GM18499 (cell line): ENCODE data around the gene NPEPPS.

Experiments used
- ATAC-seq: cut with Tn5 transposase; IDR thresholded peaks from one replicate; pipeline ENCODE4 v1.9.1; 2021; ENCODE audit warnings: moderate number of reproducible peaks; ENCODE audit not compliant: insufficient read depth, unreplicated experiment

The NPEPPS gene

DNA sequence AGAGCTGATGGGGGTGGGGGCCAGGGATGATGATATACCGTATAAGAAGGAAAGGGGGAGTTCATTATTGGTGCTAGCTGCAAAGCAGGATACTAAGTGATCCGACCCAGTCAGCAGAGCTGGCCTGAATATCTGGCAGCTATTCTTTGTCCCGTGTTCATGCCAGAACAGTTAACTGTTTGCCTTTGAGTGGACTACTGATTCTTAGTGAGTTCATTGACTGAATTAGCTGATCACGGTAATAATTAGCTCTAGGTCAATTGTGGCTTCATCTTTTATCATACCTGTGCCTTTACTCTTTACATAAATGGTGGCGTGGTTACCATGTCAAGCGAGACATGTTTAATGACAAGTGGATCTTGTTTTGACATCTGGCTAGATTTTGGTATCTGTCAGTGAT lies 124.1 kb downstream of the NPEPPS start:
- no peak for ATAC-seq

DNA sequence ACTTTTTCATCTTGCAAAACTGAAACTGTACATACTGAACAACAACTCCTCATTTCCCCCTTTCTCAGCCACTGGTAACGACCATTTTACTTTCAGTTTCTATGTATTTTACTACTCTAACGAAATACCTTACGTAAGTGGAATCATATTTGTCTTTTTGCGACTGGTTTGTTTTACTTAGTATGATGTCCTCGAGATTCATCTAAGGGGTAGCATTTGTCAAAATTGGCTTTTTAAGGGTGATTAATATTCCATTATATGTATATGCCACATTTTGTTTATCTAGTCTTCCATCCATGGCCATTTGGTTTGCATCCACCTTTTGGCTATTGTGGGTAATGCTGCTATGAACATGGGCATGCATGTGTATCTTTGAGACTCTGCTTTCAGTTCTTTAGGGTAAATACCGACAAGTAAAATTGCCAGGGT lies 129.2 kb downstream of the NPEPPS start:
- ATAC-seq: no peak

DNA sequence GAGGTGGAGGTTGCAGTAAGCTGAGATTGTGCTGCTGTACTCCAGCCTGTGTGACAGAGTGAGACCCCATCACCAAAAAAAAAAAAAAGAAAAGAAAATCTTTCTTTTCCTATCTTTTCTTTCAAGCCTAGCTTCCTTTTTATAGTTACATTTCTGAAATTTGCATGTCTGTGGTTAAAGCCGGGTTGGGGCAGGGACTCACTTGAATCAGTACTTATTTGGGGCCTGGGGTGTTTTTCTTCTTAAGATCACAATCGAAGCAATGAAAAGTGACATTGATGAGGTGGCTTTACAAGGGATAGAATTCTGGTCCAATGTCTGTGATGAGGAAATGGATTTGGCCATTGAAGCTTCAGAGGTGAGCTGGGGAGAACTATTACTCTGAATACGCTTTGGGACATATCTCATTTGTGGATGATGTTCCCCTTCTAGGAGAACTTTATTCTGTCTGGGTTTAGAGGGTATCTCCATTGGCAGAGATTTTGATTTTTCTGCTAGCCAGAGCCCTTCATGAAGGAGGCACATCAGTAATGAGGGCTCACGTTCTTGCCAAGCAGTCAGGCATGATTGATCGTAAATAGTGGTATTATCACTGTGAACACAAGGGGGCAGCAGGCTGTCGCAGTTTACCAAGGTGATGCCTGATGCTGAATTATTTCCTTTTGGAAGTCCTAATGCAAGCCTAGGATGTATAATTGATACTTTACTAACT lies 133.2 kb downstream of the NPEPPS start:
- no peak for ATAC-seq

DNA sequence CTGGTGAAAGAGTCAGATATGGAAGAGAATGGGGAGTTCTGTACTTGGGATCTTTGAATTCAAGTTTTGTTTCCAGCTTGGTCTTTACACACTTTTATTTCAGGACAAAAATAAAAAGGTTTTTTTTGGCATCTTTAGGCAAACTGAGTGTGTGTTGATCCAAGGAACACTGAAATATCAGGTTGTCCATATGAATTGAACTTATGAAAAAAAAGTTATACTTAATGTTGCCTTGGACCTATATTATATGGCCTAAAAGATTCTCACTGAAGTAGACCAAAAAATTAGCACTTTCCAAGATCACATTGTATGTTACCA lies 133.7 kb downstream of the NPEPPS start:
- ATAC-seq: no peak

DNA sequence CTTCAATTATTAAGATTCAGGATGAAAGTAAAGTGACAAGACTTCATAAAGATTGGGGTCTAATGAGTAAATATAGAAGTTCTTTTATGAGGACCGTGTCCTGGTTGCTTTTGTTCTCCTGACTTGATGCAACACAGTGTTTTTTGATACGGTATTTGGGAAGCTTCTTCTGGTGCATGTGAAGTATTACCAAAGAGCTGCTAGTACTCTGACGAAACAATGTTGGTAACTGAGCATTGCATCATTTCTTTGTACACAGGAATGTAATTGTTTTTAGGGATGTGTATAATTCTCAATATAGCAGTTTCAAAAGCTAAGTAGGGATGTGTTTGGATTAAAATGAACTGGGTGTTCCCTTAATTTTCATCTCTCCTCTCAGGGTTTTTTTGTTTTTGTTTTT lies 134.7 kb downstream of the NPEPPS start:
- no peak for ATAC-seq

DNA sequence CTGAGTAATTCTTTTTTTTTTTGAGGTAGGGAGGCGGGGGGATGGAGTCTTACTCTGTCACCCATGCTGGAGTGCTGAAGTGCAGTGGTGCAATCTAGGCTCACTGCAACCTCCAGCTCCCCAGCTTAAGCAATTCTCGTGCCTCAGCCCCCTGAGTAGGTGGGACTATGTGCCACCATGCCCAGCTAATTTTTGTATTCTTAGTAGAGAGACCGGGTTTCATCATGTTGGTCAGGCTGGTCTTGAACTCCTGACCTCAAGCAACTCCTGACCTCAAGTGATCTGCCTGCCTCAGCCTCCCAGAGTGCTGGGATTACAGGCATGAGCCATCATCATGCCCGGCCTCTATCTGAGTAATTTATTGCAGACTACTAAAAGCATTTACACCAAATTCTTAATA lies 138.2 kb downstream of the NPEPPS start:
- no peak for ATAC-seq

DNA sequence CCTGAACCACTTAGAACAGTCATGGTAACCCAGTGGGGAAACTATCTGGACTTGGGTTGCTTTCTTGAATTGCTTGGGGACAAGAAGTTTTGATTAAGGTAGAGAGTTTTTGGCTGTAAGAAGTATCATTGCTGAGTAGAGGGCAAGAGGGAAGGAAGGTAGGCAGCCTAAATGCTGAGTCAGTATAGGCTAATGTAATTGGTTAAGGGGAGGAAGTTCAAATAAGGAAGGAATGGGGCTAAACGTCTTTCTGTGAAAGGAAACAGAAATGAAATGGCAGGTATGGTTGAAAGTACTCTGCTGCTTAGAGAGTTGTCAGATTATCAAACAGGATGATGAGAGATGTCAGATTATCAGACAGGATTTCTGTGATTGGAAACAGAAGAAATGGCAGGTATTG lies 139.2 kb downstream of the NPEPPS start:
- no peak for ATAC-seq
